Measurements from ENCODE around the gene MADD. TPM values are rescaled to one million over a fixed set of nuclear protein-coding genes. Genes with fewer than 3 reads are reported as not detected.

MADD gene
- total and polyA plus RNA-seq, 2 donors (not counting 1 experiment from before 2014, with no cell fraction given) = 56.8 to 108 TPM

GRCh38 chr11:47306484-47306844, 36.5 kb downstream of the MADD start:
- no CpG with 5 or more reads among the region's 1 CpG for WGBS (ENCODE audit: insufficient coverage)
- DNase-seq (no peak), ATAC-seq (ENCODE audit: low read depth) (no peak)
- H3K4me1 ChIP-seq (ENCODE audit: control insufficient read depth in 2 of 2, insufficient read depth in 2 of 2, low read length in 2 of 2) = no peaks in the 10 kb centered on the region
- peaks cover 17% of the 10 kb centered on the region for H4K20me1 ChIP-seq (ENCODE audit: control insufficient read depth, insufficient read depth, low read length, poor library complexity, severe bottlenecking)
- no peak overlapping the region for H3K27ac Mint-ChIP-seq
- no peak overlapping the region for H3K4me3 ChIP-seq (ENCODE audit: control extremely low read depth in 1 of 5, extremely low read depth in 1 of 5, insufficient read depth in 1 of 5, low read depth in 2 of 5, low read length in 4 of 5)
- H3K9ac ChIP-seq (ENCODE audit: low read length) = no peak overlapping the region
- no peaks in the 10 kb centered on the region for H3K27me3 Mint-ChIP-seq
- no peak overlapping the region for H2AFZ ChIP-seq (ENCODE audit: insufficient read depth, low read depth, low read length, poor library complexity, severe bottlenecking)
- H3K27ac ChIP-seq (ENCODE audit: low read length in 2 of 2) = no peak overlapping the region
- ChIA-PET CTCF (interaction anchor here (1.4 kb wide), 1 partner anchor 68 kb away, joined by 3 read pairs; no protein-coding TSS in a partner anchor), POLR2A (no interaction called here)
- H3K4me3 Mint-ChIP-seq = no peak overlapping the region
- H3K79me2 ChIP-seq (ENCODE audit: control insufficient read depth, insufficient read depth, low read length) = peaks cover 43% of the 10 kb centered on the region
- intact Hi-C loops (cut with micrococcal nuclease) = no loop called here
- no peak for TF ChIP-seq EZH2 (IDR thresholded peaks at IDR 0.05; ENCODE audit: borderline replicate concordance, insufficient read depth, low read depth, low read length, poor library complexity, severe bottlenecking)
- TF ChIP-seq, protein P1, sequence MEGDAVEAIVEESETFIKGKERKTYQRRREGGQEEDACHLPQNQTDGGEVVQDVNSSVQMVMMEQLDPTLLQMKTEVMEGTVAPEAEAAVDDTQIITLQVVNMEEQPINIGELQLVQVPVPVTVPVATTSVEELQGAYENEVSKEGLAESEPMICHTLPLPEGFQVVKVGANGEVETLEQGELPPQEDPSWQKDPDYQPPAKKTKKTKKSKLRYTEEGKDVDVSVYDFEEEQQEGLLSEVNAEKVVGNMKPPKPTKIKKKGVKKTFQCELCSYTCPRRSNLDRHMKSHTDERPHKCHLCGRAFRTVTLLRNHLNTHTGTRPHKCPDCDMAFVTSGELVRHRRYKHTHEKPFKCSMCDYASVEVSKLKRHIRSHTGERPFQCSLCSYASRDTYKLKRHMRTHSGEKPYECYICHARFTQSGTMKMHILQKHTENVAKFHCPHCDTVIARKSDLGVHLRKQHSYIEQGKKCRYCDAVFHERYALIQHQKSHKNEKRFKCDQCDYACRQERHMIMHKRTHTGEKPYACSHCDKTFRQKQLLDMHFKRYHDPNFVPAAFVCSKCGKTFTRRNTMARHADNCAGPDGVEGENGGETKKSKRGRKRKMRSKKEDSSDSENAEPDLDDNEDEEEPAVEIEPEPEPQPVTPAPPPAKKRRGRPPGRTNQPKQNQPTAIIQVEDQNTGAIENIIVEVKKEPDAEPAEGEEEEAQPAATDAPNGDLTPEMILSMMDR (IDR thresholded peaks at IDR 0.05) = no peak
- H3K27me3 ChIP-seq (replicated peaks in 1 of 4; ENCODE audit: control extremely low read depth in 1 of 4, control insufficient read depth in 3 of 4, insufficient read depth in 4 of 4, low read length in 3 of 4) = no peaks in the 10 kb centered on the region
- H3K4me2 ChIP-seq (replicated peaks; ENCODE audit: low read depth, low read length, poor library complexity, severe bottlenecking) = no peak overlapping the region
- H3K36me3 ChIP-seq (replicated peaks in 1 of 2; ENCODE audit: control extremely low read depth in 1 of 2, control insufficient read depth in 1 of 2, extremely low read depth in 1 of 2, insufficient read depth in 2 of 2, low read length in 1 of 2) = peaks cover 9 to 88% of the 10 kb centered on the region in 2 experiments
- H3K9me3 Mint-ChIP-seq (ENCODE audit: insufficient read depth) = peaks cover 6% of the 10 kb centered on the region
- H3K4me1 Mint-ChIP-seq = no peaks in the 10 kb centered on the region
- H3K9me3 ChIP-seq (ENCODE audit: control extremely low read depth in 1 of 3, control insufficient read depth in 2 of 3, insufficient read depth in 1 of 3, low read length in 2 of 3) = peaks cover 2 to 18% (median 5%) of the 10 kb centered on the region in 3 donors

- WGBS (ENCODE audit: insufficient coverage) = 100% methylated on average over 3 of the region's 6 CpGs
- TF ChIP-seq, protein P1 (IDR thresholded peaks at IDR 0.05) = no peak
- TF ChIP-seq EZH2 (IDR thresholded peaks at IDR 0.05; ENCODE audit: borderline replicate concordance, insufficient read depth, low read depth, low read length, poor library complexity, severe bottlenecking) = no peak
- Mint-ChIP-seq H3K4me3 (no peak overlapping the region), H3K27me3 (no peaks in the 10 kb centered on the region), H3K9me3 (ENCODE audit: insufficient read depth) (no peaks in the 10 kb centered on the region), H3K27ac (no peak overlapping the region), H3K4me1 (no peaks in the 10 kb centered on the region)
- no peak overlapping the region for H3K27ac ChIP-seq (ENCODE audit: low read length in 2 of 2)
- H3K27me3 ChIP-seq (replicated peaks in 1 of 4; ENCODE audit: control extremely low read depth in 1 of 4, control insufficient read depth in 3 of 4, insufficient read depth in 4 of 4, low read length in 3 of 4) = no peaks in the 10 kb centered on the region
- POLR2A ChIA-PET = no interaction called here
- intact Hi-C loops (cut with micrococcal nuclease) = no loop called here
- DNase-seq = no peak
- CTCF ChIA-PET = no interaction called here
- H3K9ac ChIP-seq (ENCODE audit: low read length) = no peak overlapping the region
- H3K79me2 ChIP-seq (ENCODE audit: control insufficient read depth, insufficient read depth, low read length) = peaks cover 37% of the 10 kb centered on the region
- H4K20me1 ChIP-seq (ENCODE audit: control insufficient read depth, insufficient read depth, low read length, poor library complexity, severe bottlenecking) = peaks cover 17% of the 10 kb centered on the region
- H3K4me2 ChIP-seq (replicated peaks; ENCODE audit: low read depth, low read length, poor library complexity, severe bottlenecking) = no peak overlapping the region
- H3K9me3 ChIP-seq (ENCODE audit: control extremely low read depth in 1 of 3, control insufficient read depth in 2 of 3, insufficient read depth in 1 of 3, low read length in 2 of 3) = peaks cover 0 to 9% (median 0%) of the 10 kb centered on the region in 3 donors
- ATAC-seq (ENCODE audit: low read depth) = no peak
- peaks cover 5 to 89% of the 10 kb centered on the region in 2 experiments for H3K36me3 ChIP-seq (replicated peaks in 1 of 2; ENCODE audit: control extremely low read depth in 1 of 2, control insufficient read depth in 1 of 2, extremely low read depth in 1 of 2, insufficient read depth in 2 of 2, low read length in 1 of 2)
- no peak overlapping the region for H2AFZ ChIP-seq (ENCODE audit: insufficient read depth, low read depth, low read length, poor library complexity, severe bottlenecking)
- no peaks in the 10 kb centered on the region for H3K4me1 ChIP-seq (ENCODE audit: control insufficient read depth in 2 of 2, insufficient read depth in 2 of 2, low read length in 2 of 2)
- H3K4me3 ChIP-seq (ENCODE audit: control extremely low read depth in 1 of 5, extremely low read depth in 1 of 5, insufficient read depth in 1 of 5, low read depth in 2 of 5, low read length in 4 of 5) = no peak overlapping the region
Observed at GRCh38 chr11:47308050-47308823, 38.3 kb downstream of the MADD start.

Data from B cell (primary cell).